Esophagus squamous epithelium (tissue), 4 donors: Measurements from ENCODE around the gene LBX1.
"Not testable (repeated sequence)": the region's sequence is repeated elsewhere in the genome, so short reads cannot be mapped to it uniquely, and the experiment has no call there.

Source experiments
- CTCF ChIP-seq, 6 experiments: fragments of 450-650 bp in 4 of 6; fragments of 200-600 bp in 2 of 6; sonication (generic) in 2 of 6; IDR thresholded peaks; one replicate each; pipeline ENCODE4 v1.5.1; 2016 to 2019; ENCODE audit warnings: antibody characterized with exemption in 6 of 6, mild to moderate bottlenecking in 4 of 6, moderate library complexity in 4 of 6
- POLR2A ChIP-seq, 4 donors: fragments of 450-650 bp; IDR thresholded peaks; one replicate each; pipeline ENCODE4 v1.6.1; 2017; ENCODE audit warnings: antibody characterized with exemption in 4 of 4, mild to moderate bottlenecking in 4 of 4, moderate library complexity in 3 of 4

- TF ChIP-seq CTCF, POLR2A (IDR thresholded peaks at IDR 0.05): not testable (repeated sequence)
Observed at GRCh38 chr10:101198326-101198977, 30.8 kb downstream of the LBX1 start.
